HG03558 (cell line): ENCODE data around the gene FGGY.
"Not testable (repeated sequence)": the region's sequence is repeated elsewhere in the genome, so short reads cannot be mapped to it uniquely, and the experiment has no call there.

Experiments
- ATAC-seq: cut with Tn5 transposase; IDR thresholded peaks from one replicate; pipeline ENCODE4 v1.9.1; 2021; ENCODE audit warnings: moderate number of reproducible peaks; ENCODE audit not compliant: unreplicated experiment; ENCODE audit errors: extremely low read depth

The FGGY gene

DNA sequence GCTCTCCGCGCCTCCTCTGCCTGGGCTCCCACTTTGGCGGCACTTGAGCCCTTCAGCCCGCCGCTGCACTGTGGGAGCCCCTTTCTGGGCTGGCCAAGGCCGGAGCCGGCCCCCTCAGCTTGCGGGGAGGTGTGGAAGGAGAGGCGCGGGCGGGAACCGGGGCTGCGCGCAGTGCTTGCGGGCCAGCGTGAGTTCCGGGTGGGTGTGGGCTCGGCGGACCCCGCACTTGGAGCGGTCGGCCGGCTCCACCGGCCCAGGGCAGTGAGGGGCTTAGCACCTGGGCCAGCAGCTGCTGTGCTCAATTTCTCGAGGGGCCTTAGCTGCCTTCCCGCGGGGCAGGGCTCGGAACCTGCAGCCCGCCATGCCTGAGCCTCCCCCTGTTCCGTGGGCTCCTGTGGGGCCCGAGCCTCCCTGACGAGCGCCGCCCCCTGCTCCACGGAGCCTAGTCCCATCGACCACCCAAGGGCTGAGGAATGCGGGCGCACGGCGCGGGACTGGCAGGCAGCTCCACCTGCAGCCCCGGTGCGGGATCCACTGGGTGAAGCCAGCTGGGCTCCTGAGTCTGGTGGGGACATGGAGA, 175.2 kb downstream of the FGGY start:
- ATAC-seq, result not testable (repeated sequence)

DNA sequence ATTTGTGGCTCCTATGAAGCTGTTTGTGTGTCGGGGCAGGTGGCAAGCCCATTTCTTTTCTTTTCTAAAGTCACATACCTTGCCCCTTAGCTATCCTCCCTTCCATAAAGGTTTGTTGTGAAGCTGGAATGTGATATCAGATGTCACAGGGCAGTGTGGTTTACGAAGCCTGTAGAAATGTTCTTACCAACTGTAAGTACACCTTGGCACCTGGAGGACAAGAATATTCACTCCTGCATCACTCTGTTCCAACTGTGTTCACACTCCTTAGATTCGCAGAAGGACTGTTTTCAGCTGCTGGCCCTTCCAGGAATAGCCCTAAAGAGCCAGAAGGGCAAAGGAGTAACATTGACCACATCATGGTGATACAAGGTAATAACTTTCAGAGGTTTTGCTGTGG, 176.9 kb downstream of the FGGY start:
- no peak for ATAC-seq

DNA sequence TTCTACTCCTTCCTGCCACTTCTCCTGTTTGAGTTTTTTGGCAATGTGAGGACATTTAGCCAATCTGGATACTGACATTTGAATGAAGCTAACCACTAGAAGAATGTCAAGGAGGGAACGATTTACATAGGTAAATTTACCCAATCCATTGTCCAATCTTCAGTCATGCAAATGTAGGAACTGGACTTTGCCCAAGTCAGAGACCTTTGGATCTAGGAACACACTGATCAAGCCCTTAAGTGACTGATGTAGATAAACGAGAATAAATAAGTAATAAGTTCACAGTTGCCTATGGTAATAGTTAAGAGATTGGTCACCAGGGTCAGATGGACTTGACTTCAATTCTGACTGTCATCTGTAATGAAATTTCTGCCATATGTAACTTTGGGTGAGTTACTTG, 177.6 kb downstream of the FGGY start:
- no peak for ATAC-seq

DNA sequence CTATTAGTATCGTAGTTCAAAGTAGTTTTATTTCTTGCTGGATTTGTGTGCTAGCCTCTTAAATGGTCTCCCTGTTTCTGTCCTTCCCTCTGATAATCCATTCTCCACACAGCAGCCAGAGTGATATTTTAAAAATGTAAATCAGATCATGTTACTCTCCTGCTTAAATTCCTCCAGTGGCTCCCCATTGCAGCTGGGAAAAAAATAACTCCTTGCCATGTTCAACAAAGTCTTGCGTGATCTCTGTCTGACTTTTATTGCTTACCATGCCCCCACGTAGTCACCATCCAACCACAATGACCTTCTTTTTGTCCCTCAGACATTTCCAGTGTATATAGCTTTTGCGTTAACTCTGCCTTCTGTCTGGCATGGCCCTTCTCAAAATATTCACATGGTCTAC, 178.8 kb downstream of the FGGY start:
- no peak for ATAC-seq

DNA sequence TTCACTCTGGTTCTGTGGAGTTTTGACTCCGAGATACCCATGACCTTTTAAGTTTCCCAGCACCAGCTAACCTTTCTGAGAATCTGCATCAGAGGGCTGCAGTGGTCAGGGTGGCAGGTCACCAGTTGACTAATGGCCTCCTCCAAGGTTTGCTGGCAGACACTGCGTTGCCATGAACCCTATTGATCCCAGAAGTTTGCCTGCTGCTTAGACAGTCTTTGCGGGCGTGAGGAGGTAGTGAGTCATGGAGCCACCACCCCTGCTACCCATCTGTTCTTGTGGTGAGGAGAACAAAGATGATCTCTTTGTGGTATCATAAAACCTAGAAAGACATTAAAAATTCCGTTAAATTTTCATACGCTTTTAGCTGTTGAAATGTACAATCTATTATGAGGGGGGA, 180.4 kb downstream of the FGGY start:
- no peak for ATAC-seq

DNA sequence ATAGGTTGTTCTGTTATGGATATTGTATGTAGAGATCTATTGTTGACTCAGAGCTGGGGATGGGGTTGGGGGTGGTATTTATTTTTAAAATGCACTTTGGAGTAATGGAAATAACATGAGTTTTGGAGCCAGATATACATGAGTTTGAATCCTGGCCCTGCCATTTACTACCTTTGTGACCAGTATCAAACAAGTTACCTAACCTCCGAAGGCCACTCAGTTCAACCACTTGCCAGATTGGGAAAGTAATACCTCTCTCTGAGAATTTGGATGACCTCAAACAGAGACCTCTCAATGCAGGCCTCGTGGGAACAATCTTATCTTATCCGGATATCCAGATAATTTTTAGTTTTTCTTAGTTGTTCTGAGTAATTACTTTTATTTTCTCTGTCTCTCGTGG, 181.0 kb downstream of the FGGY start:
- ATAC-seq, result no peak

DNA sequence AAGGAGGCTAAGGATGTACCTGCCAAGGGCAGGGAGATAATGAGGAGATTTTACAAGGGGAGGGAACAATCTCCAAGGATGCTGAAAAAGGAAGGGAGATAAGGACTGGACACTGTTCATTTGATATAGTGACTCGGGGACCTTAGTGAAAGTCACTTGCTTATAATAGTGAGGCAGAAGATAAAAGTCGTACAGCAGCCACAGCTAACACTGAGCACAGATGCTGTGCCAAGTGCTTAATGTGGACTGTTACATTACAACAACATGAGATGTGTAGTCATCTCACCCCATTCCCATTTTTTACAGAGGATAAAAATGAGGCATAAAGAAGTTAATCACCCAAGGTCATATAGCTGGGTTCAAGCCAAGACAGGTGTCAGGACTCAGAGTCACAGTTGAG, 181.9 kb downstream of the FGGY start:
- no peak for ATAC-seq

DNA sequence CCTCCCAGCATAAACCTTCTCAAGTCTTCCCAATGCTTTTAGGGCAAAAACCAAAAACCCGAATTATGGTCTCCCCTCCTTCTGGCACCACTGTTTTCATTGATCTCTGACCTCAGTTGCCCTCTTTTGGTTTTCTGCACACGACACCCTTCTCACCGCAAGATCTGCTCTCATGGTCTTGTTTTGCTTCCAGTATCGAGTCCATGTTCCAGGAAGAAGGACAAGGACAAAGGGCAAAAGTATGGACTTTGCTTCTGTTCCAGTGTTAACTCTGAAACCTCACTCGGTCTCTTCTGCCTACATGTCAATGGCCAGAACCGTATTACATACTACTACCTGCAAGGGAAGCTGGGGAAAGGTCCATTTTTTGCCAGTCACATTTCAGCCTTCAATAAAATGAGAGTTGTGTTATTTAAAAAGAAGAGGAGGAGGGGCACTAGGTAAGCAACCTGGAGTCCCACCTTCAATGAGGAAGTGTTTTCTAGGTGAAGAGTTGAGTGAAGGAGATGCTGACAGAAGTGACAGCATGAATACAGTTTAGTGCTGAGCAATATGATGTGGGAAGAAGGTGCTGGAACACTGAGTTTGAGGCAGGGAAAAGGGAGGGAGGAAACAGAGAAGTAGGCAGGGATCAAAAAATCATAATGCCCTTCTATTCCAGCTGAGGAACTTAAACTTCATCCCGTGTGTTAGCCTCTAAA, 183.4 kb downstream of the FGGY start:
- no peak for ATAC-seq

DNA sequence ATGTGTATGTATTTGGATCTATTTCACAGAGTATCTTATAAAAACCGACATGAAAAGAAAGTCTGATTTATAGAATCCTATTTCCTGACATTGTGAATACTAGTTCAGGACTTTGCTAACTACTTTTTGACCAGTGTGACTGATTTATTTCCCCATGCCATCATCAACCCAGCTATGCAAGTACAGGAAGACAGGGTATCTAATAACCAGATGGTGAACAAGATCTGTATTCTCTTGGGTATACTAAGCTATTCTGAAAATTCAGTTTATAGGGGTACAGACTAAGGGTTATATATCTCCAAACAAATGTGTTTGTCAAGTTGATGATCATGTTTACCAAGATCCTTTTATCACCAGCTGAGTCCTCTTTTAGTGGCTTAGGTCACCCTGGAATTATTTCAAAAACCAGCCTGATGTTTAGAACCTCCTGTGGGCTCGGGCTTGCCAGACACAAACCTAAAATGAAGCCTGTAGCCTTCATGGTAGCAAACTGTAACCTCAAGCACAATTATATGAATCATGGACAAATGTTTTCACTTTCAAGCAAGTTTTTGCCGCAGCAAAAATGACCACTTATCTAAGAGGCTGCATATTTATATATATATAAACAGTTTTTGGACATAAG, 185.1 kb downstream of the FGGY start:
- ATAC-seq, result no peak

DNA sequence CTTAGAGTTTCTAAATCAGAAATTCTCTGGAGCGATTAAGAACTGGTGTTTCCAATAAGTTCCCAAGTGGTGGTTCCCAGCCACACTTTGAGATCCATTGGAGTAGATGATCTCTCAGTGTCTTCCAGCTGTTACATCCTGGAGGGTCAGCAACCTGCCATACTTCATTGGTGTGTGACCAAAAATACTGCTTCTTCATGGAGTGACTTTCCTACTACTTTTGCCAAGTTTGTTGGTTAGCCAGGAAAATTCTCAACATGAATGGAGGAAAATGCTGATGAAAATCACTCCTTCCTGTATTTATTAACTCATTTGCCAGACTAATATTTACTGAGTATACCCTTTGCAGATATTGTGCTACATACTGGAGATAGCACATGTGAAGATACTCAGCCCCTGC, 186.1 kb downstream of the FGGY start:
- no peak for ATAC-seq

DNA sequence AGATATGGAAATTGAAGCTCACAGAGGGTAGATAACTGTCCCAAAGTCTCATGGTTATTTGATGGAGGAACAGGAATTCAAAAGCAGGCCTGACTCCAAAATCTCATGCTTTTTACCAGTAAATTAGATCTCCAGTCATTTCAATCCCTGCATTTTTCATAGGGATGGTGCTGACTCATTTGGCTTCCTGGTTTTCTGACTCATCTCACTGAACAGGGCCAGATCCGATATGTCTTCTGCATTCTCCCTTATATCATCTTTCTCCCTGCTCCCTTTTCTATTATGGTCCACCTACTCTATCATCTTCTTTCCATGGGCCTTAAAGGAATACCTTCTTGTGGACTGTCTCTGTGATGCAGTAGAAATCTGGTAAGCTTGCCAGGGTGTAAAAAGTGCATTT, 187.2 kb downstream of the FGGY start:
- no peak for ATAC-seq

DNA sequence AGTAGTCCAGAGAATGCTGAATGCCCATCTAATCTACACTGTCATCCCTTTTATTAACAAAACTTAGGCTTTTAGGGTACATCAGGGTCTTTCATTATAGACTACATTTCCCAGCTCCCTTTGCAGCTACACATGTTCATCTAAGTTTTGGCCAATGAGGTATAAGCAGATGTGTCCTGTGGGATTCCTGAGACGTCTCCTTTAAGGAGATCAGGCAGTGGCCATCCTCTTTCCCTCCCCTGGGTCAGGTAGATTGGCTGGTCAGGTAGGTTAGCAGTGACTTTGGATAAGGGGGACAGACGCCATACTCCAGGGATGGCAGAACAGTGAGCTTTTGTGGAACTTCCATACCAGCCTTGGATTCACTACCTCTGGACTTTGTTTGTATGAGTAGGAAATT, 188.3 kb downstream of the FGGY start:
- ATAC-seq, result no peak

DNA sequence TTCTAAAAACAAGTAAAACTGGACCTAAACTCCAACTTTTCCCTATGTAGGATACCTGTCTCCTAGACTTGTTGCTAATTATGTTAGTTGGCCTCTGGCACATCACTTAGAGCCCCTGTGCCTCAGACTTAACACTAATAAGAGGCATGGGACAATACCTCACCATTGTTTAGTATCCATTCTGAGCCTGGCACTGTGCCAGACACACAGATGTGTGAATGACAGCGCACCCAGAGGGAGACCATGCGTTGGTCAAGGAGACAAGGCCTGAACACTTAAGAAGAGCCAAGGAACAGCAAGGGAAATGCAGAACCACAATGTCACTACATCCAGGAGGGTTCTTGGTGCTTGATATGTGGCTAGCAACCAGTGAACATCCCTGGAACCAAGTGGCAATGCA, 189.1 kb downstream of the FGGY start:
- ATAC-seq, result no peak

DNA sequence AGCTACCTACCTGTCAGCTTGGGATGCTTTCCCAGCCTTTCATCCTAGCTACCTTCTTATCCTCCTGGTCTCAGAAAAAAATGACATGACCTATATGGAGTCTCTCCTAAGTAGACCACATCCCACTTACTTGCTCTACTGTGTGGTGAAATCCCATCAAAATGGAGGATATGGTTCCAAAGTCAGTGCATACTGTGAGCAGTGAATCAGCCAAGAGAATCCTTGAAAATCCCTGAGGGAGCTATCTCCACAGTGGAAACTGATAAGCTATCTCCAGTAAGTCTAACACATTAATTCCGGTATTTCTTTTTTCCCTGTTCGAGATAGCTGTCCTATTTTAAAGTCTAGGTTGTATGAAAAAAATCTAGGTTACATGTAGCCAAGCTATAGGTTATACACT, 189.7 kb downstream of the FGGY start:
- ATAC-seq, result no peak

DNA sequence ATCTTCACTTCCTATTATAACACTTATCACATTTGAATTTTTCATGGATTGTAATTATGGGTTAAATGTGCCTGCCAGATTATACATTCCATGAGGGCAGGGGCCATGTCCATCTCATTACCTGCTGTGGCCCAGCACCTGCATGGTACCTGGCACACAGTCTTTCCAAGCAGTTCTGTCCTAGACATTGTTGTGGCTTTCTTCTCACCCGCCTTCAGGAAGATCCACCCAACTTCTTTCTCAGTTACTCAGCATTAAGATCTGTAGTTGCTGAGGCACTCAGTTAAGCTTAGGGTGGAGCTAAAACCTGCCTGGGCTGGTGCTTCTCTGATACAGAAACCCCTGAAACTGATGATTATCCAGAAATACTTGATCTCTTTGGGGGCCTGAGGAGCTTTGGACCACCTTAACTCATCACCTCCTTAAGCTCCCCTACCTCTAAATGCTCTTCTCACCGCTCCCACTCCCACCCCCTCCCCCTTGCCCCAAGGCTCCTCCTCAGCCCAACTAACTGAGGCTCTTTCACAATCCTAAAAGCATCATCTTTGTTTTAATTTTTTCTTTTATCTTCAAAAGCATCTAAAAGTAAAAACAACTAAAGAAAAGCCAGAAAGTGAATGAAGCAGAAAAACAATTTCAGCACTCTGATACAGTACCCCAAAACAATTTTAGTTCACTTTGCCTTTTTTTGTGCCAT, 190.6 kb downstream of the FGGY start:
- no peak for ATAC-seq

DNA sequence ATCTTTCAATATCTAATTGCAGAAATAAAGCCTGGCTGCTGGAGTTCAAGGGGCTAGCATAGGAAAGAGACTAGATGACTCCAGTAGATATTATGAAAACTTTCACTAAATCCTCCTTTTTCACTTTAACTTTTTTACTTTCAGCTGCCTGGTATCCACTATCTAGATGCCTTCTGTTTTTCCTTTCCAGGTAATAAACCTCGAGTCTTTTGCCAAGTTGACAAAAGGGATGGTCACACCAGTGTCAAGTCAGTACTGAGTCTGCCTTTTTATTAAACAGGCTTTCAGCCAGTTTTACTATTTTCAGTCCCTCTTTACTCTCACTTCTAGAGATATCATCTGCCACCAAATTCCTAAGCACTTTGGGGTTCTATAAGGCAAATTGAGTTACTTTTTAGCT, 195.6 kb downstream of the FGGY start:
- no peak for ATAC-seq

DNA sequence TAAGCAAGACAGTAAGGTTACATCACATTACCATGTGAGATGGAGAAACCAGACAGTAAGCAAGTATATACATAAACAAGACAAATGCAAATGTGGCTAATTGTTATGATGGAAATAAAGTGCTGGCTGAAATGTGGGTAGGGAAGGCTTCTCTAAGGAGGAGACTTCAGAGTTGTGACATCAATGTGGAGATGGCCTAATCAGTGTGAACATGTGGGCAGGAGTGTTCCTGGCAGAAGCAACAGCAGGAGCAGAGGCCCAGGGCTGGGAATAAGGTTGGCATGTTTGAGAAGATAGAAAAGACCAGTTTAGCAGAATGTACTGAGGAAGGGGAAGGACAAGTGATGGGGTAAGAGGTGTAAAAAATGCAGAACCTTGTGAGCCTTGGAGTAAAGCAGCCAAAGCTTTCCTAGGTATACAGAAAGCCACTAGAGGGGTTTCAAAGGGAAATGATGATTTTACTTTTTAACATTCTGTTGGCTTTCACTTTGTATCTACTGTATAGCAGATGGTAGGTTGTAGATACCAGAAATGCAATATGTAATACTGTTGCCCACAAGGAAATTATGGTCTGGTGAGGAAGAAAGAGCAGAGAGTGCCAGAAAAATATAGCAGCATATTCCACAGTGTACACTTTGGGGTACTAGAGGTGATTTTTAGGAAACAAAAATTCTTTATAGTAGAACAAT, 197.4 kb downstream of the FGGY start:
- no peak for ATAC-seq

DNA sequence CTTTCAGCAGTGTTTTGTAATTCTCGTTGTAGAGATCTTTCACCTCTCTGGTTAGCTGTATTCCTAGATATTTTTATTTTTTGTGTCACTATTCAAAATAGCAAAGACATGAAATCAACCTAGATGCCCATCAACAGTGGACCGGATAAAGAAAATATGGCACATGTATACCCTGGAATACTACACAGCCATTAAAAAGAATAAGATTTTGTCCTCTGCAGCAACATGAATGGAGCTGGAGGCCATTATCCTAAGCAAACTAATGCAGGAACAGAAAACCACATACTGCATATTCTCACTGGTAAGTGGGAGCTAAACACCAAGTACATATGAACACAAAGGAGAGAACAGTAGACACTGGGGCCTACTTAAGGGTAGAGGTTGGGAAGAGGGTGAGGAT, 199.3 kb downstream of the FGGY start:
- not testable (repeated sequence) for ATAC-seq

DNA sequence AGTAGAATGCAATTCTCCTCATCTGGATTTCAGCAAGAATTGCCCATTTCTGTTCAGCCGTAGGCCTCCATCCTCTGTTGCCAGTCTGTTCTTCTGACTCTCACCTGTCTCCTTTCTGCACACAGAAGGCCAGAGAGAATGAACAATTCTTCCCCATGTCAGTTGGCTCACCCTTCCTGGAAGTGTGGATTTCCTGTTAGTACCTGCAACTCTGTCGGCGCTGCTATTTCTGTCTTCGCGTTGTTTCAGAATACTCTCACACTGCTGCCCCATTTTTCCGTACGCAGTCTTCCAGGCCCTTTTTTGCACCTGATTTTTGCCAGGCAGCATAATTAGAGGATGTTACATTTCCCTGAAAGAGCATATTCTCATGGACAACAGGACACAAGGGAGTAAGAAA, 200.7 kb downstream of the FGGY start:
- no peak for ATAC-seq

DNA sequence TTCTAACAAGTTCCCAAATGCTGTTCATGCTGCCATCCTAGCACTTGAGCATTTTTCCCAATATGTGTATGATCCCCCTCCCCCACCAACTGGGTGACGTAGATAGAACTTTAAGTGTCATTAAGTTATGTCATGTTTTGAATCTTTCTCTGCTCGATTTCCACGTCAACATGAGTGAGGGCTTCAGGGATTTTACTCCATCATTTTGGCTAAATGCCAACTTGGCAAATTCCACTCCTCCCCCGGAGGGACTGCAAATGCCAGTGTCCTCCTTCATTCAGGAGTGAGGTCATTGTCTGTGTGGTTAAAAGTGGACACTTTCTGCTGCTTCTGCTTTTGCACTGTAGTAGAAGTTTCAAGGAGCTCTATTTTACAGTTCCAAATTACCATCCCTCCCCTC, 201.7 kb downstream of the FGGY start:
- ATAC-seq, result no peak
